GM23338 (cell line): ENCODE measurements around the gene SLC24A5.

Experiments
- CTCF ChIP-seq, 2 experiments: fragments of 200-600 bp in 1 of 2; sonication (generic) in 1 of 2; conservative IDR thresholded peaks; 2 replicates each; pipeline versions ENCODE4 v1.5.1 to v1.6.1; 2016 to 2017; ENCODE audit warnings: antibody characterized with exemption in 2 of 2, low read depth in 2 of 2, mild to moderate bottlenecking in 2 of 2, moderate library complexity in 1 of 2
- ETS1 ChIP-seq: IDR thresholded peaks from 2 replicates; pipeline ENCODE4 v1.6.1; 2016; ENCODE audit warnings: antibody characterized with exemption
- EZH2 ChIP-seq: fragments of 200-600 bp; sonication (generic); IDR thresholded peaks from one replicate; pipeline ENCODE4 v1.8.0; 2017; ENCODE audit warnings: antibody characterized with exemption, mild to moderate bottlenecking, low read depth; ENCODE audit not compliant: unreplicated experiment
- EZH2phosphoT487 ChIP-seq: fragments of 200-600 bp; sonication (generic); IDR thresholded peaks from one replicate; pipeline ENCODE4 v1.8.1; 2018; ENCODE audit warnings: antibody characterized with exemption; ENCODE audit not compliant: unreplicated experiment
- JUNB ChIP-seq: IDR thresholded peaks from one replicate; pipeline ENCODE4 v1.6.1; 2016; ENCODE audit warnings: antibody characterized with exemption; ENCODE audit not compliant: unreplicated experiment
- NANOG ChIP-seq: IDR thresholded peaks from 2 replicates; pipeline ENCODE4 v1.6.1; 2016; ENCODE audit warnings: antibody characterized with exemption, borderline replicate concordance
- POLR2AphosphoS5 ChIP-seq: IDR thresholded peaks from 2 replicates; pipeline ENCODE4 v1.6.1; 2016; ENCODE audit warnings: antibody characterized with exemption, low read depth
- REST ChIP-seq: IDR thresholded peaks from one replicate; pipeline ENCODE4 v1.6.1; 2018; ENCODE audit warnings: antibody characterized with exemption; ENCODE audit not compliant: unreplicated experiment
- ZNF114 ChIP-seq: fragments of 250-450 bp; sonication (Bioruptor Pico); IDR thresholded peaks from 2 replicates; pipeline ENCODE4 v1.5.0; 2020; ENCODE audit warnings: mild to moderate bottlenecking, moderate library complexity

GRCh38 chr15:48132874-48133273 lies 12.1 kb downstream of the SLC24A5 start:
- no peak for TF ChIP-seq CTCF (conservative IDR thresholded peaks at IDR 0.05; ENCODE audit: low read depth in 2 of 2)
- TF ChIP-seq ZNF114 (CRISPR knock-in tag) = no peak
- TF ChIP-seq POLR2AphosphoS5 = no peak
- no peak for TF ChIP-seq EZH2
- no peak for TF ChIP-seq JUNB
- no peak for TF ChIP-seq ETS1
- TF ChIP-seq NANOG = no peak
- TF ChIP-seq EZH2phosphoT487 = no peak
- TF ChIP-seq REST = no peak
